WTC11 (cell line): ENCODE results near the gene DLX1. TPM values are rescaled to one million over a fixed set of nuclear protein-coding genes. Genes with fewer than 3 reads are reported as not detected.

ENCODE experiments used
- ATAC-seq: fragments of 200-7000 bp; cut with Tn5 transposase; 2 replicates; pipeline ENCODE4 v1.10.0; 2021; ENCODE audit warnings: mild to moderate bottlenecking, moderate library complexity
- CTCF ChIA-PET: fragments of 300-600 bp; sonication (Branson Sonifier 250); formaldehyde crosslinking; loops from one replicate; lab custom pipeline; 2021; ENCODE audit warnings: antibody characterized with exemption; lab: Charles Lee
- POLR2A ChIA-PET: fragments of 350-600 bp; sonication (Branson Sonifier 250); formaldehyde crosslinking; loops from one replicate; lab custom pipeline; 2021; ENCODE audit warnings: antibody characterized with exemption; lab: Charles Lee
- DNase-seq: peaks from one replicate; pipeline ENCODE4 v3.0.0; 2021; ENCODE audit warnings: low spot score
- H3K27ac Mint-ChIP-seq: 2 replicates; pipeline ENCODE4 v1.8.0; 2021; ENCODE audit warnings: mixed read lengths
- H3K27me3 Mint-ChIP-seq: 2 replicates; pipeline ENCODE4 v1.8.0; 2021; ENCODE audit warnings: low read depth, mild to moderate bottlenecking, moderate library complexity, mixed read lengths
- H3K36me3 Mint-ChIP-seq: 2 replicates; pipeline ENCODE4 v1.8.0; 2021; ENCODE audit warnings: mixed read lengths
- H3K4me1 Mint-ChIP-seq: 2 replicates; pipeline ENCODE4 v1.8.0; 2022; ENCODE audit warnings: mixed read lengths
- H3K4me3 Mint-ChIP-seq: 2 replicates; pipeline ENCODE4 v1.8.0; 2021; ENCODE audit warnings: mild to moderate bottlenecking, moderate library complexity, mixed read lengths
- H3K9me3 Mint-ChIP-seq: 2 replicates; pipeline ENCODE4 v1.8.0; 2021; ENCODE audit warnings: mixed read lengths
- CREM ChIP-seq: sonication (generic); formaldehyde crosslinking; IDR thresholded peaks from 2 replicates; pipeline ENCODE4 v1.8.1; 2022; ENCODE audit warnings: mild to moderate bottlenecking, missing genetic modification reagents, moderate library complexity
- KAT7 ChIP-seq: sonication (generic); formaldehyde crosslinking; IDR thresholded peaks from 2 replicates; pipeline ENCODE4 v1.8.1; 2023; ENCODE audit warnings: missing genetic modification reagents, mild to moderate bottlenecking, borderline replicate concordance
- NFYB ChIP-seq: sonication (generic); formaldehyde crosslinking; conservative IDR thresholded peaks from 2 replicates; pipeline ENCODE4 v1.8.0; 2022; ENCODE audit warnings: low read depth, missing genetic modification reagents
- PRDM15 ChIP-seq: sonication (generic); formaldehyde crosslinking; IDR thresholded peaks from 2 replicates; pipeline ENCODE4 v1.8.0; 2022; ENCODE audit warnings: missing genetic modification reagents
- TEAD4 ChIP-seq: sonication (generic); formaldehyde crosslinking; IDR thresholded peaks from 2 replicates; pipeline ENCODE4 v1.8.0; 2022; ENCODE audit warnings: mild to moderate bottlenecking, missing genetic modification reagents
- ZNF671 ChIP-seq: fragments of 250-450 bp; sonication (Bioruptor Pico); IDR thresholded peaks from 2 replicates; pipeline ENCODE4 v1.8.0; 2021; ENCODE audit warnings: mild to moderate bottlenecking
- total RNA-seq: library from RNA; stranded (reverse); gene quantifications from 3 replicates; pipeline ENCODE4 v1.2.3, GENCODE V29; 2021
- TF ChIP-seq, protein P1 (sequence below): sonication (generic); formaldehyde crosslinking; IDR thresholded peaks from 2 replicates; pipeline ENCODE4 v1.8.1; 2022; ENCODE audit warnings: missing genetic modification reagents, borderline replicate concordance
- TF ChIP-seq, protein P2 (sequence below): sonication (generic); formaldehyde crosslinking; IDR thresholded peaks from 2 replicates; pipeline ENCODE4 v1.8.1; 2023; ENCODE audit warnings: mild to moderate bottlenecking, missing genetic modification reagents
- TF ChIP-seq, protein P3 (sequence below): fragments of 250-450 bp; sonication (Bioruptor Pico); IDR thresholded peaks from 2 replicates; pipeline ENCODE4 v1.9.0; 2021; ENCODE audit warnings: mild to moderate bottlenecking
- TF ChIP-seq, protein P4 (sequence below): sonication (generic); formaldehyde crosslinking; IDR thresholded peaks from 2 replicates; pipeline ENCODE4 v1.8.1; 2023; ENCODE audit warnings: mild to moderate bottlenecking, missing genetic modification reagents, borderline replicate concordance
- TF ChIP-seq, protein P5 (sequence below): fragments of 250-450 bp; sonication (Bioruptor Pico); IDR thresholded peaks from 2 replicates; pipeline ENCODE4 v2.1.2; 2022; ENCODE audit warnings: mild to moderate bottlenecking, moderate library complexity

The DLX1 gene
- total RNA-seq, 1 experiment from 2014 or later: not detected

- no peak for DNase-seq
- no peaks in the 10 kb centered on the region for H3K9me3 Mint-ChIP-seq
- TF ChIP-seq KAT7 (CRISPR knock-in tag): no peak
- TF ChIP-seq, protein P1, sequence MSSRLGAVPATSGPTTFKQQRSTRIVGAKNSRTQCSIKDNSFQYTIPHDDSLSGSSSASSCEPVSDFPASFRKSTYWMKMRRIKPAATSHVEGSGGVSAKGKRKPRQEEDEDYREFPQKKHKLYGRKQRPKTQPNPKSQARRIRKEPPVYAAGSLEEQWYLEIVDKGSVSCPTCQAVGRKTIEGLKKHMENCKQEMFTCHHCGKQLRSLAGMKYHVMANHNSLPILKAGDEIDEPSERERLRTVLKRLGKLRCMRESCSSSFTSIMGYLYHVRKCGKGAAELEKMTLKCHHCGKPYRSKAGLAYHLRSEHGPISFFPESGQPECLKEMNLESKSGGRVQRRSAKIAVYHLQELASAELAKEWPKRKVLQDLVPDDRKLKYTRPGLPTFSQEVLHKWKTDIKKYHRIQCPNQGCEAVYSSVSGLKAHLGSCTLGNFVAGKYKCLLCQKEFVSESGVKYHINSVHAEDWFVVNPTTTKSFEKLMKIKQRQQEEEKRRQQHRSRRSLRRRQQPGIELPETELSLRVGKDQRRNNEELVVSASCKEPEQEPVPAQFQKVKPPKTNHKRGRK (CRISPR knock-in tag): no peak
- TF ChIP-seq, protein P2, sequence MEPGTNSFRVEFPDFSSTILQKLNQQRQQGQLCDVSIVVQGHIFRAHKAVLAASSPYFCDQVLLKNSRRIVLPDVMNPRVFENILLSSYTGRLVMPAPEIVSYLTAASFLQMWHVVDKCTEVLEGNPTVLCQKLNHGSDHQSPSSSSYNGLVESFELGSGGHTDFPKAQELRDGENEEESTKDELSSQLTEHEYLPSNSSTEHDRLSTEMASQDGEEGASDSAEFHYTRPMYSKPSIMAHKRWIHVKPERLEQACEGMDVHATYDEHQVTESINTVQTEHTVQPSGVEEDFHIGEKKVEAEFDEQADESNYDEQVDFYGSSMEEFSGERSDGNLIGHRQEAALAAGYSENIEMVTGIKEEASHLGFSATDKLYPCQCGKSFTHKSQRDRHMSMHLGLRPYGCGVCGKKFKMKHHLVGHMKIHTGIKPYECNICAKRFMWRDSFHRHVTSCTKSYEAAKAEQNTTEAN (CRISPR knock-in tag): no peak
- TF ChIP-seq NFYB (CRISPR knock-in tag): no peak
- TF ChIP-seq TEAD4 (CRISPR knock-in tag): no peak
- TF ChIP-seq, protein P3, sequence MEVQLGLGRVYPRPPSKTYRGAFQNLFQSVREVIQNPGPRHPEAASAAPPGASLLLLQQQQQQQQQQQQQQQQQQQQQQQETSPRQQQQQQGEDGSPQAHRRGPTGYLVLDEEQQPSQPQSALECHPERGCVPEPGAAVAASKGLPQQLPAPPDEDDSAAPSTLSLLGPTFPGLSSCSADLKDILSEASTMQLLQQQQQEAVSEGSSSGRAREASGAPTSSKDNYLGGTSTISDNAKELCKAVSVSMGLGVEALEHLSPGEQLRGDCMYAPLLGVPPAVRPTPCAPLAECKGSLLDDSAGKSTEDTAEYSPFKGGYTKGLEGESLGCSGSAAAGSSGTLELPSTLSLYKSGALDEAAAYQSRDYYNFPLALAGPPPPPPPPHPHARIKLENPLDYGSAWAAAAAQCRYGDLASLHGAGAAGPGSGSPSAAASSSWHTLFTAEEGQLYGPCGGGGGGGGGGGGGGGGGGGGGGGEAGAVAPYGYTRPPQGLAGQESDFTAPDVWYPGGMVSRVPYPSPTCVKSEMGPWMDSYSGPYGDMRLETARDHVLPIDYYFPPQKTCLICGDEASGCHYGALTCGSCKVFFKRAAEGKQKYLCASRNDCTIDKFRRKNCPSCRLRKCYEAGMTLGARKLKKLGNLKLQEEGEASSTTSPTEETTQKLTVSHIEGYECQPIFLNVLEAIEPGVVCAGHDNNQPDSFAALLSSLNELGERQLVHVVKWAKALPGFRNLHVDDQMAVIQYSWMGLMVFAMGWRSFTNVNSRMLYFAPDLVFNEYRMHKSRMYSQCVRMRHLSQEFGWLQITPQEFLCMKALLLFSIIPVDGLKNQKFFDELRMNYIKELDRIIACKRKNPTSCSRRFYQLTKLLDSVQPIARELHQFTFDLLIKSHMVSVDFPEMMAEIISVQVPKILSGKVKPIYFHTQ (CRISPR knock-in tag): no peak
- TF ChIP-seq PRDM15 (CRISPR knock-in tag): no peak
- TF ChIP-seq, protein P4, sequence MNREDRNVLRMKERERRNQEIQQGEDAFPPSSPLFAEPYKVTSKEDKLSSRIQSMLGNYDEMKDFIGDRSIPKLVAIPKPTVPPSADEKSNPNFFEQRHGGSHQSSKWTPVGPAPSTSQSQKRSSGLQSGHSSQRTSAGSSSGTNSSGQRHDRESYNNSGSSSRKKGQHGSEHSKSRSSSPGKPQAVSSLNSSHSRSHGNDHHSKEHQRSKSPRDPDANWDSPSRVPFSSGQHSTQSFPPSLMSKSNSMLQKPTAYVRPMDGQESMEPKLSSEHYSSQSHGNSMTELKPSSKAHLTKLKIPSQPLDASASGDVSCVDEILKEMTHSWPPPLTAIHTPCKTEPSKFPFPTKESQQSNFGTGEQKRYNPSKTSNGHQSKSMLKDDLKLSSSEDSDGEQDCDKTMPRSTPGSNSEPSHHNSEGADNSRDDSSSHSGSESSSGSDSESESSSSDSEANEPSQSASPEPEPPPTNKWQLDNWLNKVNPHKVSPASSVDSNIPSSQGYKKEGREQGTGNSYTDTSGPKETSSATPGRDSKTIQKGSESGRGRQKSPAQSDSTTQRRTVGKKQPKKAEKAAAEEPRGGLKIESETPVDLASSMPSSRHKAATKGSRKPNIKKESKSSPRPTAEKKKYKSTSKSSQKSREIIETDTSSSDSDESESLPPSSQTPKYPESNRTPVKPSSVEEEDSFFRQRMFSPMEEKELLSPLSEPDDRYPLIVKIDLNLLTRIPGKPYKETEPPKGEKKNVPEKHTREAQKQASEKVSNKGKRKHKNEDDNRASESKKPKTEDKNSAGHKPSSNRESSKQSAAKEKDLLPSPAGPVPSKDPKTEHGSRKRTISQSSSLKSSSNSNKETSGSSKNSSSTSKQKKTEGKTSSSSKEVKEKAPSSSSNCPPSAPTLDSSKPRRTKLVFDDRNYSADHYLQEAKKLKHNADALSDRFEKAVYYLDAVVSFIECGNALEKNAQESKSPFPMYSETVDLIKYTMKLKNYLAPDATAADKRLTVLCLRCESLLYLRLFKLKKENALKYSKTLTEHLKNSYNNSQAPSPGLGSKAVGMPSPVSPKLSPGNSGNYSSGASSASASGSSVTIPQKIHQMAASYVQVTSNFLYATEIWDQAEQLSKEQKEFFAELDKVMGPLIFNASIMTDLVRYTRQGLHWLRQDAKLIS: no peak
- no peak for TF ChIP-seq ZNF671 (CRISPR knock-in tag)
- no peak for TF ChIP-seq CREM (CRISPR knock-in tag)
- TF ChIP-seq, protein P5, sequence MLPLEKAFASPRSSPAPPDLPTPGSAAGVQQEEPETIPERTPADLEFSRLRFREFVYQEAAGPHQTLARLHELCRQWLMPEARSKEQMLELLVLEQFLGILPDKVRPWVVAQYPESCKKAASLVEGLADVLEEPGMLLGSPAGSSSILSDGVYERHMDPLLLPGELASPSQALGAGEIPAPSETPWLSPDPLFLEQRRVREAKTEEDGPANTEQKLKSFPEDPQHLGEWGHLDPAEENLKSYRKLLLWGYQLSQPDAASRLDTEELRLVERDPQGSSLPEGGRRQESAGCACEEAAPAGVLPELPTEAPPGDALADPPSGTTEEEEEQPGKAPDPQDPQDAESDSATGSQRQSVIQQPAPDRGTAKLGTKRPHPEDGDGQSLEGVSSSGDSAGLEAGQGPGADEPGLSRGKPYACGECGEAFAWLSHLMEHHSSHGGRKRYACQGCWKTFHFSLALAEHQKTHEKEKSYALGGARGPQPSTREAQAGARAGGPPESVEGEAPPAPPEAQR: no peak
- peaks cover 80% of the 10 kb centered on the region for H3K4me1 Mint-ChIP-seq
- peak overlapping the region; percentile 87 for H3K4me3 Mint-ChIP-seq
- CTCF ChIA-PET: interaction anchor here (1.1 to 7.6 kb wide), 3 partner anchors 12 to 43 kb away, joined by 4 to 123 read pairs (median 33); partner anchors contain the start of gene DLX2
- H3K36me3 Mint-ChIP-seq: no peaks in the 10 kb centered on the region
- no peak overlapping the region for H3K27ac Mint-ChIP-seq
- POLR2A ChIA-PET: interaction anchor here (4.1 kb wide), 1 partner anchor 12 kb away, joined by 13 read pairs; no protein-coding TSS in a partner anchor
- no peak for ATAC-seq
- H3K27me3 Mint-ChIP-seq: peaks cover 100% of the 10 kb centered on the region
These were observed 1.5 kb upstream of the DLX1 start for GRCh38 chr2:172083628-172084394.
